DND-41 (cell line): ENCODE measurements around the gene NME1.
"Not testable (repeated sequence)": the region's sequence is repeated elsewhere in the genome, so short reads cannot be mapped to it uniquely, and the experiment has no call there.

Source experiments
- ATAC-seq: fragments of 200-7000 bp; cut with Tn5 transposase; 3 replicates; pipeline ENCODE4 v1.9.1; 2021; ENCODE audit warnings: low read depth; ENCODE audit not compliant: insufficient read depth
- DNase-seq: peaks from one replicate; pipeline ENCODE4 v3.0.0-alpha.2; 2020
- H2AFZ ChIP-seq: 2 replicates; pipeline ENCODE4 v1.6.0; 2012; ENCODE audit warnings: low read depth, low read length
- H3K27ac ChIP-seq: 2 replicates; pipeline ENCODE4 v1.5.1; 2012; ENCODE audit warnings: low read length, inconsistent platforms
- H3K27me3 ChIP-seq: fragments of 200-600 bp; sonication (generic); 2 replicates; pipeline ENCODE4 v1.6.0; 2012; ENCODE audit warnings: low read length, mild to moderate bottlenecking, inconsistent platforms; ENCODE audit not compliant: insufficient read depth, poor library complexity
- H3K36me3 ChIP-seq: 2 replicates; pipeline ENCODE4 v1.5.1; 2012; ENCODE audit warnings: low read length, inconsistent platforms; ENCODE audit not compliant: insufficient read depth
- H3K4me1 ChIP-seq: 2 replicates; pipeline ENCODE4 v1.5.1; 2012; ENCODE audit warnings: mild to moderate bottlenecking, low read length; ENCODE audit not compliant: insufficient read depth
- H3K4me2 ChIP-seq: 2 replicates; pipeline ENCODE4 v1.6.0; 2012; ENCODE audit warnings: mild to moderate bottlenecking, moderate library complexity, low read length, inconsistent platforms; ENCODE audit not compliant: insufficient read depth
- H3K4me3 ChIP-seq, 2 experiments: fragments of 200-600 bp in 1 of 2; shearing (Covaris generic) in 1 of 2; 2 replicates each; pipeline ENCODE4 v1.5.1; 2012 to 2016; ENCODE audit warnings: inconsistent platforms in 2 of 2, low read length in 2 of 2, mild to moderate bottlenecking in 2 of 2, low read depth in 1 of 2, moderate library complexity in 1 of 2
- H3K79me2 ChIP-seq: 2 replicates; pipeline ENCODE4 v1.6.0; 2012; ENCODE audit warnings: low read length, inconsistent platforms; ENCODE audit not compliant: insufficient read depth
- H3K9ac ChIP-seq: 2 replicates; pipeline ENCODE4 v1.6.0; 2012; ENCODE audit warnings: low read depth, mild to moderate bottlenecking, inconsistent platforms, low read length, moderate library complexity
- H3K9me3 ChIP-seq: 2 replicates; pipeline ENCODE4 v1.5.1; 2012; ENCODE audit warnings: low read length, moderate library complexity, mild to moderate bottlenecking, inconsistent platforms; ENCODE audit not compliant: insufficient read depth, severe bottlenecking
- H4K20me1 ChIP-seq: 2 replicates; pipeline ENCODE4 v1.6.0; 2012; ENCODE audit warnings: low read length; ENCODE audit not compliant: insufficient read depth
- TF ChIP-seq, protein P1 (sequence below): IDR thresholded peaks from 2 replicates; pipeline ENCODE4 v1.5.1; 2012; ENCODE audit warnings: borderline replicate concordance, low read length, moderate library complexity, mild to moderate bottlenecking; ENCODE audit not compliant: poor library complexity, severe bottlenecking; ENCODE audit errors: extremely low read depth

Gene NME1

DNA sequence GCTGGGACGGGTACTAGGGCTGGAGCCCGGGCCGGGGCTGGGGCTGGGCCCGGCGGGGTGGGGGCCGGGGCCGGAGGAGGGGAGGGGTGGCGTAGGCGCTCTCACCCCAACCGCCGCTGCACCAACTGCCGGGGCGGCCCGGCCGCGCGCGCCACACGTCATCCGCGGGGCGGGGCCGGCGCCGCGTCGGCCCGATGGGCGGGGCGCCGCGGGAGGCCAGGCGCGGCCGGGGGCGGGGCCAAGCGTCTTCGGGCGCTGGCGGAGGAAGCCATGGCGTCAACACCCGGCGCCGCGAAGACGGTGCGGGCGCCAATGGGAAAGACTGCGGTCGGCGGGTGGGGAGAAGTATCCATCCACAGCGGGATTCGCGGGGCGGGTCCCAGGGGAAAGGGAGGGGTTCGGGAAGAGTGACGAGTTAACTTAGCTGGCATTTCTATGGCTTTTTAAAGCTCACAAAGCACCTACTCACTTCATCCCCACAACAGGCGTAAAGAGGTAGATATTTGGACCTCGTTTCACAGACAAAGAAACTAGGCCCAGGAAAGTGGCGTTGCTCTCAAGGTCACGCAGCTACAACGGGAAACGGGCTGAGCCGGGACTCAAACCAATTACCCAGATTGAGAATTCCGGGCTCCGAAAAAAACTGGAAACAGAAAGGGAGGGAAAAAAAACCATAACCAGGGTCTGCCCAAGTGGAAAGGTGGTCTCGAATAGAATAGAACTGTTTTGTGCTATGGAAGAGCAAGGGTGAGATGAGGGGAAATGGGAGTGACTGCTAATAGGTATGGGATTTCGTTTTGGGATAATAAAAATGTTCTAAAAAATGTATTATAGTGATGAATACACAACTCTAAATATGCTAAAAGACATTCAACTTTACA lies 32.4 kb upstream of the NME1 start, which contains the start of gene SPAG9:
Gene SPAG9, minus strand, starts transcription at position 130 of the 881 bp plus-strand sequence. CDS start 212 bp downstream, outside the sequence.
- H3K36me3 ChIP-seq, result peaks cover 12% of the 10 kb centered on the region
- H3K9ac ChIP-seq, result peak within 1 kb of the TSS; percentile 86
- DNase-seq (peak; percentile 93), ATAC-seq (peak; percentile 79)
- peak within 1 kb of the TSS; percentile 100 for H2AFZ ChIP-seq
- no peaks in the 10 kb centered on the region for H3K9me3 ChIP-seq
- peak within 1 kb of the TSS; percentile 90 to 100 for H3K4me3 ChIP-seq
- no peaks in the 10 kb centered on the region for H3K27me3 ChIP-seq
- H3K79me2 ChIP-seq, result peaks cover 50% of the 10 kb centered on the region
- peak within 1 kb of the TSS; percentile 96 for H3K27ac ChIP-seq
- H3K4me1 ChIP-seq, result peaks cover 30% of the 10 kb centered on the region
- TF ChIP-seq, protein P1, sequence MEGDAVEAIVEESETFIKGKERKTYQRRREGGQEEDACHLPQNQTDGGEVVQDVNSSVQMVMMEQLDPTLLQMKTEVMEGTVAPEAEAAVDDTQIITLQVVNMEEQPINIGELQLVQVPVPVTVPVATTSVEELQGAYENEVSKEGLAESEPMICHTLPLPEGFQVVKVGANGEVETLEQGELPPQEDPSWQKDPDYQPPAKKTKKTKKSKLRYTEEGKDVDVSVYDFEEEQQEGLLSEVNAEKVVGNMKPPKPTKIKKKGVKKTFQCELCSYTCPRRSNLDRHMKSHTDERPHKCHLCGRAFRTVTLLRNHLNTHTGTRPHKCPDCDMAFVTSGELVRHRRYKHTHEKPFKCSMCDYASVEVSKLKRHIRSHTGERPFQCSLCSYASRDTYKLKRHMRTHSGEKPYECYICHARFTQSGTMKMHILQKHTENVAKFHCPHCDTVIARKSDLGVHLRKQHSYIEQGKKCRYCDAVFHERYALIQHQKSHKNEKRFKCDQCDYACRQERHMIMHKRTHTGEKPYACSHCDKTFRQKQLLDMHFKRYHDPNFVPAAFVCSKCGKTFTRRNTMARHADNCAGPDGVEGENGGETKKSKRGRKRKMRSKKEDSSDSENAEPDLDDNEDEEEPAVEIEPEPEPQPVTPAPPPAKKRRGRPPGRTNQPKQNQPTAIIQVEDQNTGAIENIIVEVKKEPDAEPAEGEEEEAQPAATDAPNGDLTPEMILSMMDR, result no peak
- H4K20me1 ChIP-seq, result peaks cover 31% of the 10 kb centered on the region
- peak within 1 kb of the TSS; percentile 92 for H3K4me2 ChIP-seq

DNA sequence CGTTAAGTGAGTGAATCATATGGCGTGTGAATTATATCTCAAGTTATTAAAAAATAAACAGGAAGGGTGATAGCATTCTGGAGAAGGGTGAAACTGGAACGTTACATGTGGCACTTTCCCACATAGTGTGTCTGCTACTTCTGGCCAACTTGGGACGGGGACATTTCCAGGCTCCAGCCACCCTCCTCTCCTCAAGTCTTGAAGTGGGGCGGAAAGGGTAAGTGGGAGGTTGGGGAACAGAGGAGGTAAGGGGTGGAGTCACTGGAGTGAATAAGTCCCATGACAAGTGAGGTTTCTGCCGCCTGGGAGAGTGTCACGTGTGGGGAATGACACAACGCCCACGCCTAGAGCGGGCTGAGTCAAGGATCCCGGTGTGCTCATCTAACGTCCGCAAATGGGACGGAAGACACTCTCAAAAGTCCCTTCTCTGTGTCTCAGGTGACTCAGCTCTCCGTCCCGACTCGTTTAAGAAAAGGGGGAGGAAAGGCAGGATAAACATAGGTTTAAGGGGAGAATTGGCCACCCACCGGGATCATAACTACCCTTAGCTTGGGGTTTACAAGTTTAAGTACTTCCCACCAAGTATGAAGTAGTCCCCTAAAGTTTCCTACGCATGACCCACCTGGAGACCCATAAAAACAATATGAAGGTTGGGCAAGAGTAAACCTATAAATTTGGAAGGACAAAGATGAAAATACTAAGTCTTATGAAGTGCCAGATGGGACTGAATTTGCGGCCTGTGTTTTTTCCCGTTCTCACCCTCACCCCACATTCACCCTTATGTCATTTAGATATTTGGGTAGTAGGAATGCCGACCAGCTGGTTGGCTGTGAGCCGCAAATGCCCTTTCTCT lies 31.5 kb upstream of the NME1 start:
- Histone ChIP-seq H3K9me3 (no peaks in the 10 kb centered on the region), H2AFZ (peak overlapping the region; percentile 100), H3K27ac (peak overlapping the region; percentile 96), H3K36me3 (peaks cover 10% of the 10 kb centered on the region), H4K20me1 (peaks cover 23% of the 10 kb centered on the region), H3K27me3 (no peaks in the 10 kb centered on the region), H3K4me3 (peak overlapping the region; percentile 77 to 100), H3K4me2 (peak overlapping the region; percentile 90), H3K79me2 (peaks cover 41% of the 10 kb centered on the region), H3K9ac (peak overlapping the region; percentile 81), H3K4me1 (peaks cover 30% of the 10 kb centered on the region)
- TF ChIP-seq, protein P1, result no peak
- DNase-seq (no peak), ATAC-seq (no peak)

DNA sequence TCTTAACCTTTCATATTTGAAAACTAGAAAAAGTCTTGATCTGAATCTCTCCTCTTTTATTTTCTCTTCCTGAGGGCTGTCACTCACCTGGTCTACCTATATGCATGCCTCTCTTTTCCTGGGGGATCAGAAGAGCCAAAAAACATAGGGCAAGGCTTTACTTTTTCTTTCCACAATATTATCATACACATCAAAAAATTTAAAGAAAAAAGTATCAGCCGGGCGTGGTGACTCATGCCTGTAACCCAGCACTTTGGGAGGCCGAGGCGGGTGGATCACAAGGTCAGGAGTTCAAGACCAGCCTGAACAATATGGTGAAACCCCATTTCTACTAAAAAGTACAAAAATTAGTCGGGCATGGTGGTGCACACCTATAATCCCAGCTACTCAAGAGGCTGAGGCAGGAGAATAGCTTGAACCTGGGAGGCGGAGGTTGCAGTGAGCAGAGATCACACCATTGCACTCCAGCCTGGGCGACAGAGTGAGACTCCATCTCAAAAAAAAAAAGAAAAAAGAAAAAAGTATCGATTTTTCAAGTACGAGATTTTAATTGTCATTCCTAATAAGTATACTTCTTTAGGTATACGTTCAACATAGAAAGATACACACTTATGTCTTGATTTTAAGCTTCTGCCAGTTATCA lies 30.8 kb upstream of the NME1 start:
- Histone ChIP-seq H3K4me1 (peaks cover 30% of the 10 kb centered on the region), H4K20me1 (peaks cover 18% of the 10 kb centered on the region), H3K79me2 (peaks cover 34% of the 10 kb centered on the region), H2AFZ (peak overlapping the region; percentile 100; the same call in 1 of the 2 replicates)
- H3K9me3 ChIP-seq, H3K9ac ChIP-seq, H3K4me2 ChIP-seq, H3K27me3 ChIP-seq, H3K27ac ChIP-seq, DNase-seq, ATAC-seq, H3K4me3 ChIP-seq, H3K36me3 ChIP-seq: not testable (repeated sequence)
